H9 (cell line): ENCODE results near the gene STRIP1. TPM values are rescaled to one million over a fixed set of nuclear protein-coding genes. Genes with fewer than 3 reads are reported as not detected.

Source experiments
- DNase-seq: peaks from one replicate; pipeline ENCODE4 v3.0.0-alpha.2; 2017
- H2AFZ ChIP-seq: one replicate; pipeline ENCODE4 v1.6.1; 2013; ENCODE audit warnings: mild to moderate bottlenecking, low read length, control low read depth, moderate library complexity
- H2AK5ac ChIP-seq: 2 replicates; pipeline ENCODE4 v1.6.1; 2013; ENCODE audit warnings: low read length, control low read depth, mixed read lengths; ENCODE audit not compliant: insufficient read length
- H2BK120ac ChIP-seq: one replicate; pipeline ENCODE4 v1.6.1; 2013; ENCODE audit warnings: low read depth, mild to moderate bottlenecking, low read length, control low read depth, inconsistent platforms; ENCODE audit not compliant: poor library complexity, severe bottlenecking
- H2BK12ac ChIP-seq: 2 replicates; pipeline ENCODE4 v1.6.1; 2013; ENCODE audit warnings: low read length, control low read depth, mixed read lengths, low read depth; ENCODE audit not compliant: insufficient read length
- H2BK15ac ChIP-seq: 2 replicates; pipeline ENCODE4 v1.6.1; 2013; ENCODE audit warnings: low read depth, low read length, control low read depth
- H2BK20ac ChIP-seq: one replicate; pipeline ENCODE4 v1.6.1; 2013; ENCODE audit warnings: low read depth, mild to moderate bottlenecking, low read length, control low read depth, inconsistent platforms; ENCODE audit not compliant: poor library complexity, severe bottlenecking
- H2BK5ac ChIP-seq: 2 replicates; pipeline ENCODE4 v1.6.1; 2013; ENCODE audit warnings: low read length, control low read depth, mixed read lengths; ENCODE audit not compliant: insufficient read length
- H3K14ac ChIP-seq: 2 replicates; pipeline ENCODE4 v1.6.1; 2013; ENCODE audit warnings: low read length, control low read depth; ENCODE audit not compliant: insufficient read depth
- H3K18ac ChIP-seq: 2 replicates; pipeline ENCODE4 v1.6.1; 2013; ENCODE audit warnings: low read depth, mild to moderate bottlenecking, mixed read lengths, low read length, control low read depth; ENCODE audit not compliant: insufficient read length
- H3K23ac ChIP-seq: 2 replicates; pipeline ENCODE4 v1.6.1; 2013; ENCODE audit warnings: low read length, control low read depth, mixed read lengths, low read depth; ENCODE audit not compliant: insufficient read length
- H3K23me2 ChIP-seq: 2 replicates; pipeline ENCODE4 v1.6.1; 2013; ENCODE audit warnings: low read depth, mild to moderate bottlenecking, mixed read lengths, low read length, control low read depth; ENCODE audit not compliant: insufficient read length, poor library complexity, severe bottlenecking
- H3K27ac ChIP-seq: 2 replicates; pipeline ENCODE4 v1.5.1; 2013; ENCODE audit warnings: low read length, control low read depth, mixed read lengths, low read depth; ENCODE audit not compliant: insufficient read length
- H3K27me3 ChIP-seq: 2 replicates; pipeline ENCODE4 v1.6.1; 2013; ENCODE audit warnings: low read length, control low read depth, inconsistent platforms; ENCODE audit not compliant: insufficient read depth
- H3K4ac ChIP-seq: 2 replicates; pipeline ENCODE4 v1.6.1; 2013; ENCODE audit warnings: low read depth, mild to moderate bottlenecking, control low read depth, inconsistent platforms, low read length, moderate library complexity
- H3K4me1 ChIP-seq: 2 replicates; pipeline ENCODE4 v1.6.1; 2013; ENCODE audit warnings: low read length, control low read depth, inconsistent platforms; ENCODE audit not compliant: insufficient read depth
- H3K4me2 ChIP-seq: 2 replicates; pipeline ENCODE4 v1.6.1; 2013; ENCODE audit warnings: low read length, control low read depth, mixed read lengths; ENCODE audit not compliant: insufficient read length, insufficient read depth
- H3K56ac ChIP-seq: 2 replicates; pipeline ENCODE4 v1.6.1; 2013; ENCODE audit warnings: low read depth, mild to moderate bottlenecking, mixed read lengths, low read length, control low read depth; ENCODE audit not compliant: insufficient read length
- H3K79me1 ChIP-seq: 2 replicates; pipeline ENCODE4 v1.6.1; 2013; ENCODE audit warnings: low read depth, mild to moderate bottlenecking, moderate library complexity, low read length, control low read depth, inconsistent platforms; ENCODE audit not compliant: insufficient read depth, poor library complexity, severe bottlenecking
- H3K79me2 ChIP-seq: 2 replicates; pipeline ENCODE4 v1.6.1; 2013; ENCODE audit warnings: low read length, control low read depth, inconsistent platforms; ENCODE audit not compliant: insufficient read depth
- H3K9ac ChIP-seq: 2 replicates; pipeline ENCODE4 v1.6.1; 2013; ENCODE audit warnings: low read length, control low read depth, mixed read lengths; ENCODE audit not compliant: insufficient read length; ENCODE audit errors: extremely low read depth
- H3K9me3 ChIP-seq: one replicate; pipeline ENCODE4 v1.6.1; 2013; ENCODE audit warnings: low read depth, low read length, inconsistent platforms; ENCODE audit not compliant: control insufficient read depth
- H3T11ph ChIP-seq: one replicate; pipeline ENCODE4 v1.6.1; 2013; ENCODE audit warnings: mild to moderate bottlenecking, low read length, control low read depth, inconsistent platforms
- H4K20me1 ChIP-seq: one replicate; pipeline ENCODE4 v1.6.1; 2013; ENCODE audit not compliant: control insufficient read depth, insufficient read length, insufficient read depth
- H4K5ac ChIP-seq: 2 replicates; pipeline ENCODE4 v1.6.1; 2013; ENCODE audit warnings: low read depth, mild to moderate bottlenecking, mixed read lengths, low read length, control low read depth; ENCODE audit not compliant: insufficient read length
- H4K8ac ChIP-seq: replicated peaks from 2 replicates; pipeline ENCODE4 v1.6.1; 2013; ENCODE audit warnings: low read length, control low read depth, mixed read lengths, low read depth; ENCODE audit not compliant: insufficient read length
- H4K91ac ChIP-seq: 2 replicates; pipeline ENCODE4 v1.6.1; 2013; ENCODE audit warnings: low read depth, mild to moderate bottlenecking, moderate library complexity, mixed read lengths, low read length, control low read depth; ENCODE audit not compliant: insufficient read length
- H3K27ac Mint-ChIP-seq, 3 experiments: 2 replicates in 2 of 3; 3 replicates in 1 of 3; pipeline ENCODE4 v1.8.0; 2020 to 2021; ENCODE audit warnings: mixed read lengths in 3 of 3, mild to moderate bottlenecking in 1 of 3, moderate library complexity in 1 of 3
- H3K27me3 Mint-ChIP-seq: 2 replicates; pipeline ENCODE4 v1.8.0; 2021; ENCODE audit warnings: low read depth, mild to moderate bottlenecking, moderate library complexity, mixed read lengths
- H3K36me3 Mint-ChIP-seq, 3 experiments: 2 replicates in 2 of 3; 3 replicates in 1 of 3; pipeline ENCODE4 v1.8.0; 2020 to 2021; ENCODE audit warnings: low read depth in 3 of 3, mixed read lengths in 3 of 3; ENCODE audit not compliant: insufficient read depth in 1 of 3
- H3K4me1 Mint-ChIP-seq, 2 experiments: 2 replicates each; pipeline ENCODE4 v1.8.0; 2020; ENCODE audit warnings: mixed read lengths in 2 of 2
- H3K4me3 Mint-ChIP-seq, 2 experiments: 2 replicates in 1 of 2; 3 replicates in 1 of 2; pipeline ENCODE4 v1.8.0; 2020 to 2021; ENCODE audit warnings: mild to moderate bottlenecking in 2 of 2, mixed read lengths in 2 of 2, moderate library complexity in 1 of 2
- H3K9me3 Mint-ChIP-seq, 2 experiments: 2 replicates in 1 of 2; 3 replicates in 1 of 2; pipeline ENCODE4 v1.8.0; 2020; ENCODE audit warnings: mild to moderate bottlenecking in 2 of 2, mixed read lengths in 2 of 2, moderate library complexity in 1 of 2
- CTCF ChIP-seq: fragments of 200-600 bp; sonication (generic); conservative IDR thresholded peaks from 3 replicates; pipeline ENCODE4 v1.8.0; 2021; ENCODE audit warnings: antibody characterized with exemption, mild to moderate bottlenecking
- WGBS: extraction: QIAGEN DNeasy Blood & Tissue Kit; methylation state at CpG from one replicate; pipeline ENCODE4 v1.1.7; 2013; ENCODE audit warnings: missing lambda C conversion rate, low lambda C conversion rate, mixed read lengths; ENCODE audit not compliant: insufficient read length; ENCODE audit errors: extremely low coverage; 5-methylcytosine and 5-hydroxymethylcytosine counted together
- total RNA-seq: library from RNA; stranded (reverse); gene quantifications from 2 replicates; pipeline ENCODE4 v1.2.1, GENCODE V29; 2021

The STRIP1 gene
- total RNA-seq, 1 experiment from 2014 or later, result 43.6 TPM

DNA sequence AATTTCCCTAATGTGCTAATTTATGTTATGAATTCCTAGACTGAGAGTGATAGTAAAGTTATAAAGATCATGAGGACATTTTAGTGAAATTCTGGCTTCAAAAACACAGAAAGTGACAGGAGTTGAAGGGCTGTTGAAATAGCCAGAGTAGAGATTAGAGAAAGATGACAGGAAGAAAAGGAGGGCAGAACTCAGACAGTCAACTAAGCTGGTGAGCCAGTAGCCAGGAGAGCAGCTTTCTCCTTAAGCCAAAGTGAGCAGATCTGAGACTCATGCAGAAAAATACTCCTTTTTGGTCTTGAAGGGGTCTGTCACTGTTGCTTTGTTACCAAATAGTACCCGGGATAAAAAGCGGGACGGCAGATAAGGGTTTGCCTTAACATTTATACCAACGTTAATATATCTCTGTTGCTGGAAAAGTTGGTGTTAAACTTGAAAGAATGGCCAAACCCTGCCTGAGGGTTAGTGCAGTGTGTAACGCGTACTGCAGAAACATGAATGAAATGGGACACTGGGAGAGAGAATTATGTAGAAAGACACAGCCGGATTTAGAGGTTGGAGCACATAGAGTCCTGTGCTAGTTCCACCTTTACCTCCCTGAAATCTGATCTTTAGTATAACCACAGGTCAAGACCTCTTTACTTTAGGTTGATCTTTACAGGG lies 37.1 kb upstream of the STRIP1 start:
- no peak overlapping the region for H4K5ac ChIP-seq
- H2BK15ac ChIP-seq, result no peak overlapping the region
- H3K23ac ChIP-seq, result no peak overlapping the region
- no peaks in the 10 kb centered on the region for H3K9me3 Mint-ChIP-seq
- no peak overlapping the region for H3K9ac ChIP-seq
- no peak overlapping the region; a peak in 1 of 7 replicates for H3K27ac Mint-ChIP-seq
- no peak overlapping the region for H3K56ac ChIP-seq
- H3K4ac ChIP-seq, result no peak overlapping the region
- H4K8ac ChIP-seq, result no peak overlapping the region
- no peak overlapping the region for H3K14ac ChIP-seq
- no peaks in the 10 kb centered on the region for H3K4me1 ChIP-seq
- no peaks in the 10 kb centered on the region for H3K23me2 ChIP-seq
- H3K4me3 Mint-ChIP-seq, result no peak overlapping the region
- no peak overlapping the region for H3K18ac ChIP-seq
- no peaks in the 10 kb centered on the region for H3K9me3 ChIP-seq
- H3K4me2 ChIP-seq, result no peak overlapping the region
- H2BK20ac ChIP-seq, result no peak overlapping the region
- peaks cover 0 to 13% (median 10%) of the 10 kb centered on the region in 3 experiments; a peak in 5 of 7 replicates for H3K36me3 Mint-ChIP-seq
- no peak overlapping the region for H4K91ac ChIP-seq
- no peak overlapping the region for H3K27ac ChIP-seq
- H2BK120ac ChIP-seq, result no peak overlapping the region
- no peak overlapping the region for H2BK5ac ChIP-seq
- no peak overlapping the region for H2BK12ac ChIP-seq
- no CpG with 5 or more reads among the region's 7 CpGs for WGBS
- no peaks in the 10 kb centered on the region for H3K27me3 Mint-ChIP-seq
- H3K27me3 ChIP-seq, result no peaks in the 10 kb centered on the region
- no peaks in the 10 kb centered on the region for H3K79me1 ChIP-seq
- no peak overlapping the region for H3T11ph ChIP-seq
- DNase-seq, result no peak
- TF ChIP-seq CTCF, result no peak
- H2AK5ac ChIP-seq, result no peak overlapping the region
- H3K4me1 Mint-ChIP-seq, result peaks cover 4% of the 10 kb centered on the region in 2 experiments; a peak in 3 of 4 replicates
- H3K79me2 ChIP-seq, result peaks cover 2% of the 10 kb centered on the region; the same call in 1 of the 2 replicates
- no peaks in the 10 kb centered on the region for H4K20me1 ChIP-seq
- no peak overlapping the region for H2AFZ ChIP-seq
